Measurements from ENCODE around the gene MOV10L1.

Gene MOV10L1

GRCh38 chr22:50170453-50171318 lies 80.9 kb downstream of the MOV10L1 start, which contains the start of gene PANX2:
Gene PANX2 (plus strand): TSS chr22:50170731. CDS start chr22:50170731, 0 bp downstream.
- peak within 1 kb of the TSS in 1 of 2 donors; percentile 56 for H3K4me3 ChIP-seq (ENCODE audit: low read depth in 1 of 2, low read length in 2 of 2)

GRCh38 chr22:50171319-50171964 lies 81.6 kb downstream of the MOV10L1 start:
- Histone ChIP-seq H3K27me3 (ENCODE audit: low read depth, low read length) (peaks cover 11% of the 10 kb centered on the region), H3K9me3 (ENCODE audit: control insufficient read depth in 1 of 2, low read length in 2 of 2) (no peaks in the 10 kb centered on the region), H3K27ac (ENCODE audit: low read length) (no peak overlapping the region), H3K4me3 (ENCODE audit: low read depth in 1 of 2, low read length in 2 of 2) (peak overlapping the region in 1 of 2 donors; percentile 56), H3K36me3 (ENCODE audit: control insufficient read depth in 1 of 2, insufficient read depth in 2 of 2, low read length in 2 of 2) (no peaks in the 10 kb centered on the region), H3K4me1 (ENCODE audit: control insufficient read depth in 1 of 2, insufficient read depth in 2 of 2, low read length in 2 of 2) (peaks cover 0 to 12% of the 10 kb centered on the region in 2 donors)

More at GRCh38 chr22:50170453-50171318, 80.9 kb downstream of the MOV10L1 start, which contains the start of gene PANX2:
- H3K27ac ChIP-seq (ENCODE audit: low read length), result no peak within 1 kb of the TSS
- peaks cover 11% of the 10 kb centered on the region for H3K27me3 ChIP-seq (ENCODE audit: low read depth, low read length)
- H3K36me3 ChIP-seq (ENCODE audit: control insufficient read depth in 1 of 2, insufficient read depth in 2 of 2, low read length in 2 of 2), result no peaks in the 10 kb centered on the region
- peaks cover 0 to 12% of the 10 kb centered on the region in 2 donors for H3K4me1 ChIP-seq (ENCODE audit: control insufficient read depth in 1 of 2, insufficient read depth in 2 of 2, low read length in 2 of 2)
- H3K9me3 ChIP-seq (ENCODE audit: control insufficient read depth in 1 of 2, low read length in 2 of 2), result no peaks in the 10 kb centered on the region

- Histone ChIP-seq H3K4me1 (ENCODE audit: control insufficient read depth in 1 of 2, insufficient read depth in 2 of 2, low read length in 2 of 2) (peaks cover 0 to 12% of the 10 kb centered on the region in 2 donors), H3K27ac (ENCODE audit: low read length) (no peak overlapping the region), H3K36me3 (ENCODE audit: control insufficient read depth in 1 of 2, insufficient read depth in 2 of 2, low read length in 2 of 2) (no peaks in the 10 kb centered on the region), H3K27me3 (ENCODE audit: low read depth, low read length) (peaks cover 11% of the 10 kb centered on the region), H3K9me3 (ENCODE audit: control insufficient read depth in 1 of 2, low read length in 2 of 2) (no peaks in the 10 kb centered on the region), H3K4me3 (ENCODE audit: low read depth in 1 of 2, low read length in 2 of 2) (no peak overlapping the region)
These were observed 82.2 kb downstream of the MOV10L1 start for GRCh38 chr22:50171965-50172421.

GRCh38 chr22:50173311-50173982 lies 83.6 kb downstream of the MOV10L1 start:
- Histone ChIP-seq H3K4me1 (ENCODE audit: control insufficient read depth in 1 of 2, insufficient read depth in 2 of 2, low read length in 2 of 2) (peaks cover 0 to 12% of the 10 kb centered on the region in 2 donors), H3K27ac (ENCODE audit: low read length) (no peak overlapping the region), H3K36me3 (ENCODE audit: control insufficient read depth in 1 of 2, insufficient read depth in 2 of 2, low read length in 2 of 2) (no peaks in the 10 kb centered on the region), H3K27me3 (ENCODE audit: low read depth, low read length) (peaks cover 14% of the 10 kb centered on the region), H3K4me3 (ENCODE audit: low read depth in 1 of 2, low read length in 2 of 2) (no peak overlapping the region), H3K9me3 (ENCODE audit: control insufficient read depth in 1 of 2, low read length in 2 of 2) (no peaks in the 10 kb centered on the region)

- H3K4me1 ChIP-seq (ENCODE audit: control insufficient read depth in 1 of 2, insufficient read depth in 2 of 2, low read length in 2 of 2), result peaks cover 0 to 12% of the 10 kb centered on the region in 2 donors
- no peak overlapping the region for H3K27ac ChIP-seq (ENCODE audit: low read length)
- no peaks in the 10 kb centered on the region for H3K9me3 ChIP-seq (ENCODE audit: control insufficient read depth in 1 of 2, low read length in 2 of 2)
- no peak overlapping the region for H3K4me3 ChIP-seq (ENCODE audit: low read depth in 1 of 2, low read length in 2 of 2)
- H3K27me3 ChIP-seq (ENCODE audit: low read depth, low read length), result peaks cover 13% of the 10 kb centered on the region
- no peaks in the 10 kb centered on the region for H3K36me3 ChIP-seq (ENCODE audit: control insufficient read depth in 1 of 2, insufficient read depth in 2 of 2, low read length in 2 of 2)
These were observed 84.2 kb downstream of the MOV10L1 start for GRCh38 chr22:50173983-50174355.

- peaks cover 0 to 12% of the 10 kb centered on the region in 2 donors for H3K4me1 ChIP-seq (ENCODE audit: control insufficient read depth in 1 of 2, insufficient read depth in 2 of 2, low read length in 2 of 2)
- no peaks in the 10 kb centered on the region for H3K9me3 ChIP-seq (ENCODE audit: control insufficient read depth in 1 of 2, low read length in 2 of 2)
- H3K27me3 ChIP-seq (ENCODE audit: low read depth, low read length), result peaks cover 16% of the 10 kb centered on the region
- H3K36me3 ChIP-seq (ENCODE audit: control insufficient read depth in 1 of 2, insufficient read depth in 2 of 2, low read length in 2 of 2), result no peaks in the 10 kb centered on the region
- H3K4me3 ChIP-seq (ENCODE audit: low read depth in 1 of 2, low read length in 2 of 2), result no peak overlapping the region
- H3K27ac ChIP-seq (ENCODE audit: low read length), result no peak overlapping the region
These were observed 84.8 kb downstream of the MOV10L1 start for GRCh38 chr22:50174382-50175190.

- Histone ChIP-seq H3K27me3 (ENCODE audit: low read depth, low read length) (peaks cover 17% of the 10 kb centered on the region), H3K36me3 (ENCODE audit: control insufficient read depth in 1 of 2, insufficient read depth in 2 of 2, low read length in 2 of 2) (no peaks in the 10 kb centered on the region), H3K4me3 (ENCODE audit: low read depth in 1 of 2, low read length in 2 of 2) (no peak overlapping the region), H3K27ac (ENCODE audit: low read length) (no peak overlapping the region), H3K4me1 (ENCODE audit: control insufficient read depth in 1 of 2, insufficient read depth in 2 of 2, low read length in 2 of 2) (peaks cover 0 to 12% of the 10 kb centered on the region in 2 donors), H3K9me3 (ENCODE audit: control insufficient read depth in 1 of 2, low read length in 2 of 2) (no peaks in the 10 kb centered on the region)
These were observed 85.3 kb downstream of the MOV10L1 start for GRCh38 chr22:50175191-50175461.

GRCh38 chr22:50175921-50176849 lies 86.4 kb downstream of the MOV10L1 start:
- Histone ChIP-seq H3K9me3 (ENCODE audit: control insufficient read depth in 1 of 2, low read length in 2 of 2) (no peaks in the 10 kb centered on the region), H3K4me1 (ENCODE audit: control insufficient read depth in 1 of 2, insufficient read depth in 2 of 2, low read length in 2 of 2) (peaks cover 0 to 6% of the 10 kb centered on the region in 2 donors), H3K4me3 (ENCODE audit: low read depth in 1 of 2, low read length in 2 of 2) (no peak overlapping the region), H3K27me3 (ENCODE audit: low read depth, low read length) (peaks cover 17% of the 10 kb centered on the region), H3K36me3 (ENCODE audit: control insufficient read depth in 1 of 2, insufficient read depth in 2 of 2, low read length in 2 of 2) (no peaks in the 10 kb centered on the region), H3K27ac (ENCODE audit: low read length) (no peak overlapping the region)

GRCh38 chr22:50176850-50177536 lies 87.2 kb downstream of the MOV10L1 start:
- Histone ChIP-seq H3K27me3 (ENCODE audit: low read depth, low read length) (peaks cover 12% of the 10 kb centered on the region), H3K4me3 (ENCODE audit: low read depth in 1 of 2, low read length in 2 of 2) (no peak overlapping the region), H3K27ac (ENCODE audit: low read length) (no peak overlapping the region), H3K4me1 (ENCODE audit: control insufficient read depth in 1 of 2, insufficient read depth in 2 of 2, low read length in 2 of 2) (peaks cover 0 to 3% of the 10 kb centered on the region in 2 donors), H3K36me3 (ENCODE audit: control insufficient read depth in 1 of 2, insufficient read depth in 2 of 2, low read length in 2 of 2) (no peaks in the 10 kb centered on the region), H3K9me3 (ENCODE audit: control insufficient read depth in 1 of 2, low read length in 2 of 2) (no peaks in the 10 kb centered on the region)
